Measurements from ENCODE around the gene MOB4. TPM values are rescaled to one million over a fixed set of nuclear protein-coding genes. Genes with fewer than 3 reads are reported as not detected.
"Not testable (repeated sequence)": the region's sequence is repeated elsewhere in the genome, so short reads cannot be mapped to it uniquely, and the experiment has no call there.

Gene MOB4
- total RNA-seq: 28.0 and 32.2 TPM in 2 replicates
- long read RNA-seq, transcript MOB4-202 (8 exons, 3,986 nt): major isoform, 170 of 214 reads
- long read RNA-seq, transcript MOB4-207 (7 exons, 1,021 nt): minor isoform, 32 of 214 reads
- long read RNA-seq, partial matches to known transcripts: 0 of 214 reads
- long read RNA-seq, other reads (novel, unspliced or antisense): 12 of 214 reads

DNA sequence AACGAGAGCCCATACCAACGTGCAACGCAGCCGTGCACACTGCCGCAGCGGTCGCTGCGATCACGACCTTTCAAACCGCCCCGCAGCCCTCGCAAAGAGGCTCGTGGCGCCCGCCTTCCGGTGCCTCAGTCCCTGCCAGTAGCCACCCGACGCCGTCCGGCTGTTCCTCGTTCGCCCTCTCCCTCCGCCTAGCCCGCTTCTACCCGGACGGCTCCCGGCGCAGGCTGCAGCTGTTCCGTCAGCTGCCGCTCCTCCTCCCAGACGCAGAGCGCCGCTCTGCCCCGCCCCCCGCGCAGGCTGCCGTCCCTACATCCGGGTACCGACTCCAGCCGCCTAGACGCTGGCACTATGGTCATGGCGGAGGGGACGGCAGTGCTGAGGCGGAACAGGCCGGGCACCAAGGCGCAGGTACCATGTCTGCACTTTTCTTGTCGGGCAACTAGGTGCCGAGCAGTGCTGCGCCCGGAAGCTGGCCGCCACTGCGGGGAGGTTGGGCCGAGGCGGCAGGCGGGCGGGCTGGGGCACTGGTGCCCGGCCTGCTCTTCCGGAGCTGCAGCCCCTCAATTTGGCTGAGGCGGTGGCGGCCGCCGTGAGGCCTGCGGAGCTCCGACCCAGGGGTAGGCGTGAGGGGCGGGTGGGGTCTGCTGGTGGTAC is at the start of gene MOB4:
Gene MOB4 (plus strand): TSS at position 328 of the 654 bp plus-strand sequence. CDS start 21 bp downstream, at position 349.
- Mint-ChIP-seq H3K4me1 (peaks cover 30% of the 10 kb centered on the region), H3K4me3 (peak within 1 kb of the TSS; percentile 98), H3K36me3 (ENCODE audit: low read depth) (peaks cover 4% of the 10 kb centered on the region), H3K27me3 (ENCODE audit: low read depth) (no peaks in the 10 kb centered on the region), H3K27ac (ENCODE audit: unreplicated experiment) (peak within 1 kb of the TSS; percentile 99), H3K9me3 (no peaks in the 10 kb centered on the region)
- TF ChIP-seq, protein P1, sequence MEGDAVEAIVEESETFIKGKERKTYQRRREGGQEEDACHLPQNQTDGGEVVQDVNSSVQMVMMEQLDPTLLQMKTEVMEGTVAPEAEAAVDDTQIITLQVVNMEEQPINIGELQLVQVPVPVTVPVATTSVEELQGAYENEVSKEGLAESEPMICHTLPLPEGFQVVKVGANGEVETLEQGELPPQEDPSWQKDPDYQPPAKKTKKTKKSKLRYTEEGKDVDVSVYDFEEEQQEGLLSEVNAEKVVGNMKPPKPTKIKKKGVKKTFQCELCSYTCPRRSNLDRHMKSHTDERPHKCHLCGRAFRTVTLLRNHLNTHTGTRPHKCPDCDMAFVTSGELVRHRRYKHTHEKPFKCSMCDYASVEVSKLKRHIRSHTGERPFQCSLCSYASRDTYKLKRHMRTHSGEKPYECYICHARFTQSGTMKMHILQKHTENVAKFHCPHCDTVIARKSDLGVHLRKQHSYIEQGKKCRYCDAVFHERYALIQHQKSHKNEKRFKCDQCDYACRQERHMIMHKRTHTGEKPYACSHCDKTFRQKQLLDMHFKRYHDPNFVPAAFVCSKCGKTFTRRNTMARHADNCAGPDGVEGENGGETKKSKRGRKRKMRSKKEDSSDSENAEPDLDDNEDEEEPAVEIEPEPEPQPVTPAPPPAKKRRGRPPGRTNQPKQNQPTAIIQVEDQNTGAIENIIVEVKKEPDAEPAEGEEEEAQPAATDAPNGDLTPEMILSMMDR (conservative IDR thresholded peaks at IDR 0.05): no peak
- peak; percentile 99 for DNase-seq (ENCODE audit: low read depth, low spot score)

DNA sequence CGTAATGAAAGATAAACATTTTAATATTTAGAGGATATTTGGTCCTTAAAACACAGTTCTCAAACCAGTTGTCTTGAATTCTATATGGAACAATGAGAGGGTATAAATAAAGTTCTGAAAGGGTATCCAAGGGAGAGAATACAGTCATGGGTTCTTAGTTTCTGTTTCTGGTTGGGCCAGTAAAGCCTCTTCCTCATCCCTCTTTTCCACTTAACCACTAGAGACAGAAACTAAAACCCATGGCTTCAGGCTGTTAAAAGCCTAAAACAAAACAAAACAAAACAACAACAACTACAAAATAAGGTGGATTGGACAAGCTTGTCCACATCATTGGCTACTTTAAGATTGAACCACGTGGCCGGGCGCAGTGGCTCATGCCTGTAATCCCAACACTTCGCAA is 43.7 kb upstream of the MOB4 start:
- Mint-ChIP-seq H3K4me1 (no peaks in the 10 kb centered on the region), H3K4me3 (no peak overlapping the region), H3K27me3 (ENCODE audit: low read depth) (no peaks in the 10 kb centered on the region), H3K27ac (ENCODE audit: unreplicated experiment) (peak overlapping the region; percentile 1), H3K9me3 (no peaks in the 10 kb centered on the region), H3K36me3 (ENCODE audit: low read depth) (no peaks in the 10 kb centered on the region)
- TF ChIP-seq, protein P1 (conservative IDR thresholded peaks at IDR 0.05): no peak
- DNase-seq (ENCODE audit: low read depth, low spot score): no peak

DNA sequence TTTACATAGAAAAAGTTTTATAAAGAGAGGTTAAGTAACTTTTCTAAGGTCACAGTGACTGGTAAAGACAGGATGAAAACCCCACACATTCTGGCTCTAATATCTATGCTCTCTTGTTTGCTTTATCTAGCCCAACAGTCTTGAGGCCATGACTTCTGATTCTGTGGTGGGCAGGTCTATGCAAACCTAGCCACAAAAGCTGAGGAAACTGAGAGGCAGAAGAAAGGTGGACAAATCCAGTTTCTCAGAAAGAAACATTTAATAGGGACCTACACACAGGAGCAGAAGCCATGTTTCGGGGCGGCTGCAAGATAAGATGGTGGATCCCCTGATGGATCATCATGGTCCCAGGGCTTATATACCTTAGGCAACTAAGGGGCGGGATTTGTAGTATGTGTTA is 38.1 kb upstream of the MOB4 start:
- no peaks in the 10 kb centered on the region for H3K27me3 Mint-ChIP-seq (ENCODE audit: low read depth)

DNA sequence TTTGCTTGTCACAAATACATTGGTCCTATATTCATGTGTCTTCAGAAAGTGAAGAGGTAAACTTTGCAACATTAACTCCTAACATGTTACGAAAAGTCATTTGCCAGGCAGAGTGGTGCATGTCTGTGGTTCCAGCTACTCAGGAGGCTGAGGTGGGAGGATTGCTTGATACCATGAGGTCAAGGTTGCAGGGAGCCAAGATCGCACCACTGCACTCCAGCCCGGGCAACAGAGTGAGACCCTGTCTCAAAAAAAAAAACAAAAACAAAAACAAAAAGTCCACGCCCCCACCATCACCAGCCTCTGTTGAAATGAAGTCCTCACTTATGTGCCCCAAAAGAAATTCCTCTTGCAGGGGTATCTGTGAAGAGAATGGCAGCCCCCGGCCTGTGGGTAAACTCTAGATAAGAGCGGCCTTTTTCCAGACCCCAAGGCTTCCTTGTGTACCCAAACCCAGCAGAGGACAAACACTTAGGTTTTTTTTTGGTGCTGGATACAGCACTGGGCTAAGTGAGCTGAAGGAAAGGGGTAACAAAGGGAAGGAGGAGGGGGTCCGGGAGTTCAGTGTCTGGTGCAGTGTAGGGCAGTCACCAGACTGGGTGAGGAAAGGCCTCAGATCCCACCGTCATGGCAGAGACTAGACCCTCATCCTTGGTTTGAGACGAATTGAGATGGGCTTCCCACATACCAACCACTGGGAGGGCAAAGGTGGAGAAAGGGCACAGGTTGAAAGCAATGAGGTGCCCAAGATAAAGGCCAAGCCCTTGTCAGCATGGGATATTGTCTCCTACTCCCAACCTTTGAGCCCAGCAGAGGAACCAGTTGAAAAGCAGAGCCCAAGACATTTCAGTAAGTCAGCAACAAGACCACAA is 35.5 kb upstream of the MOB4 start:
- Mint-ChIP-seq H3K27me3 (ENCODE audit: low read depth) (no peaks in the 10 kb centered on the region), H3K9me3 (peaks cover 2% of the 10 kb centered on the region), H3K27ac (ENCODE audit: unreplicated experiment) (no peak overlapping the region), H3K36me3 (ENCODE audit: low read depth) (peaks cover 16% of the 10 kb centered on the region), H3K4me1 (no peaks in the 10 kb centered on the region), H3K4me3 (no peak overlapping the region)
- TF ChIP-seq, protein P1 (conservative IDR thresholded peaks at IDR 0.05): no peak
- no peak for DNase-seq (ENCODE audit: low read depth, low spot score)

More for the DNA sequence above, 38.1 kb upstream of the MOB4 start:
- Mint-ChIP-seq H3K36me3 (ENCODE audit: low read depth) (peaks cover 4% of the 10 kb centered on the region), H3K9me3 (no peaks in the 10 kb centered on the region), H3K4me1 (no peaks in the 10 kb centered on the region), H3K4me3 (no peak overlapping the region), H3K27ac (ENCODE audit: unreplicated experiment) (no peak overlapping the region)
- DNase-seq (ENCODE audit: low read depth, low spot score): no peak
- TF ChIP-seq, protein P1 (conservative IDR thresholded peaks at IDR 0.05): no peak

DNA sequence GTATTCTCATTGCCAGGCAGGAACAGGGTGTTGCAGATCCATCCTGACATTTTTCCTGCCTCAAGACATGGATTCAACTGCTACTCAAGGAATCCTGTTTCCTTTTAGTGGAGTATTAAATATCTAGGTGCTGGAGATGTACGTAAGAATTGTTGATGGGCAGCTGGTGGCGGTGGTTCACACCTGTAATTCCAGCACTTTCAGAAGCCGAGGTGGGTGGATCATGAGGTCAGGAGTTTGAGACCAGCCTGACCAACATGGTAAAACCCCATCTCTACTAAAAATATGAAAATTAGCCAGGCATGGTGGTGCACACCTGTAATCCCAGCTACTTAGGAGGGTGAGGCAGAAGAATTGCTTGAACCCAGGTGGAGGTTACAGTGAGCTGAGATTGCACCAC is 31.6 kb upstream of the MOB4 start:
- H3K36me3 Mint-ChIP-seq (ENCODE audit: low read depth): peaks cover 39% of the 10 kb centered on the region
- not testable (repeated sequence) for H3K27ac Mint-ChIP-seq (ENCODE audit: unreplicated experiment); H3K9me3 Mint-ChIP-seq; H3K4me1 Mint-ChIP-seq; H3K4me3 Mint-ChIP-seq; DNase-seq (ENCODE audit: low read depth, low spot score); H3K27me3 Mint-ChIP-seq (ENCODE audit: low read depth)
